ENCODE results near the gene ELP2.

Gene ELP2

GRCh38 chr18:36124841-36125240, 4.9 kb upstream of the ELP2 start:
- ATAC-seq (ENCODE audit: insufficient read depth, low read depth) (no peak), DNase-seq (no peak)
- H3K4me1 ChIP-seq (ENCODE audit: insufficient read depth, low read length), result peaks cover 22% of the 10 kb centered on the region
- no peak overlapping the region for H3K9ac ChIP-seq (ENCODE audit: low read depth, low read length)
- no peak for TF ChIP-seq CTCF (IDR thresholded peaks at IDR 0.05; ENCODE audit: borderline replicate concordance, extremely low read depth, low read length, poor library complexity, severe bottlenecking)
- TF ChIP-seq EZH2 (IDR thresholded peaks at IDR 0.05; ENCODE audit: borderline replicate concordance, low read depth, low read length, severe bottlenecking), result no peak
- no peak overlapping the region for H2AFZ ChIP-seq (ENCODE audit: low read depth, low read length)
- no peaks in the 10 kb centered on the region for H4K20me1 ChIP-seq (ENCODE audit: insufficient read depth, low read length)
- H3K36me3 ChIP-seq (ENCODE audit: insufficient read depth, low read length), result peaks cover 57% of the 10 kb centered on the region
- H3K27me3 ChIP-seq (ENCODE audit: insufficient read depth, low read length, poor library complexity), result no peaks in the 10 kb centered on the region
- no peak overlapping the region for H3K27ac ChIP-seq (ENCODE audit: low read length)
- H3K4me3 ChIP-seq (ENCODE audit: low read depth in 1 of 2, low read length in 2 of 2), result no peak overlapping the region
- H3K9me3 ChIP-seq (ENCODE audit: insufficient read depth, low read length, severe bottlenecking), result no peaks in the 10 kb centered on the region
- peaks cover 44% of the 10 kb centered on the region for H3K79me2 ChIP-seq (ENCODE audit: insufficient read depth, low read length)
- no peak overlapping the region for H3K4me2 ChIP-seq (ENCODE audit: insufficient read depth, low read length)

DNA sequence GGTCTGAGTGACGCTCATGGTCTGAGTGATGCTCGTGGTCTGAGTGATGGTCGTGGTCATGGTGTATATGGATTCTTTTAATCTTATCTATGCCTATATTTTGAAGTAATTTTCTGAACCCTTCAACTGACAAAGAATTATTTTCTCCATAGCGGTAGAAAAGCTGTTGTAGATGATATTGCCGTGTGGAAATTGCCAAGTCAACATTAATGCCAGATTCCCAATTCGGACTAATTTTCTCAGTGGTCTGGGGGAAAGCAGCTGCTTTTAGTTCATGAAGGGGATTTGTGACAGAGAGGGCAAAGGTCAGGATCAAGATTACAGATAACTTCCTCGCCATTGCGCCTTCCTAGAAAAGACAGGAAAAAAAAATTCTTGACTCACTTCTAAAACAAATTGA, 3.0 kb upstream of the ELP2 start:
- TF ChIP-seq CTCF (IDR thresholded peaks at IDR 0.05; ENCODE audit: borderline replicate concordance, extremely low read depth, low read length, poor library complexity, severe bottlenecking) (no peak), EZH2 (IDR thresholded peaks at IDR 0.05; ENCODE audit: borderline replicate concordance, low read depth, low read length, severe bottlenecking) (no peak)
- no peak for DNase-seq
- Histone ChIP-seq H2AFZ (ENCODE audit: low read depth, low read length) (no peak overlapping the region), H3K79me2 (ENCODE audit: insufficient read depth, low read length) (peaks cover 62% of the 10 kb centered on the region), H4K20me1 (ENCODE audit: insufficient read depth, low read length) (peaks cover 9% of the 10 kb centered on the region; the same call in 1 of the 2 replicates), H3K9ac (ENCODE audit: low read depth, low read length) (no peak overlapping the region), H3K4me1 (ENCODE audit: insufficient read depth, low read length) (peaks cover 35% of the 10 kb centered on the region), H3K4me2 (ENCODE audit: insufficient read depth, low read length) (peak overlapping the region; percentile 72; the same call in 1 of the 2 replicates), H3K36me3 (ENCODE audit: insufficient read depth, low read length) (peaks cover 45% of the 10 kb centered on the region), H3K27ac (ENCODE audit: low read length) (no peak overlapping the region), H3K4me3 (ENCODE audit: low read depth in 1 of 2, low read length in 2 of 2) (no peak overlapping the region), H3K9me3 (ENCODE audit: insufficient read depth, low read length, severe bottlenecking) (no peaks in the 10 kb centered on the region), H3K27me3 (ENCODE audit: insufficient read depth, low read length, poor library complexity) (no peaks in the 10 kb centered on the region)
- no peak for ATAC-seq (ENCODE audit: insufficient read depth, low read depth)

DNA sequence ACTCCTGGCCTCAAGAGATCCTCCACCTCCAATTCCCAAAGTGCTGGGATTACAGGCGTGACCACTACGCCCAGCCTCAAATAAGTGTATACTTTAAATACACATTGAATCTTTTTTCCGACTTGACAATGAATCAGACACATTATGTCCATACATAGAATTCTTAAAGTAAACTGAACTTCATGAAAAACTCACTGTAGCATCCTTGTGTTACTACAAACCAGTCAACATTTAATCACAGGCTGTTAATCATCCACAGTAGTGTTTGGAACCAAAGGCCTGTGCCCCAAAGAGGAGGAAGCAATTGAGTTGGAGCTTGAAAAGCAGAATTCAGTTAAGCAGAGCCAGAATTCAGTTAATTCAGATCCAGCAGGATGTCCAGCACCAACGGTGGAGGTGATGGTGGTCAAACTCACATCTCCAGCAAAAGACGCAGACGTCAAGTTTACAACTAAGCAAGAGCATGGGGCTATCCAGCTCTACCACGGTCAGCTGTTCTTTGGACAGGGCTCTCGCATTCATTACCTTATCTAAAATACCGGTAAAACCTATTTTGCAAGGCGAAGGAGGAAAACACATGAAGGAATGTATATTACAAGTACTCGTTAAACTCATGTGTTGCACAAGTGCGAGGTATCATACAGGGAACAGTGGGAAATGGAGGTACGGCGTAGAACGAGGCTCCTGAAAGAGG, 1.7 kb upstream of the ELP2 start:
- Histone ChIP-seq H3K9ac (ENCODE audit: low read depth, low read length) (peak overlapping the region; percentile 99), H3K79me2 (ENCODE audit: insufficient read depth, low read length) (peaks cover 75% of the 10 kb centered on the region), H3K27ac (ENCODE audit: low read length) (peak overlapping the region; percentile 99; the same call in 1 of the 2 replicates), H3K4me3 (ENCODE audit: low read depth in 1 of 2, low read length in 2 of 2) (peak overlapping the region; percentile 66 to 93; a peak in 3 of 4 replicates), H3K27me3 (ENCODE audit: insufficient read depth, low read length, poor library complexity) (no peaks in the 10 kb centered on the region), H3K4me2 (ENCODE audit: insufficient read depth, low read length) (peak overlapping the region; percentile 72), H3K4me1 (ENCODE audit: insufficient read depth, low read length) (peaks cover 48% of the 10 kb centered on the region), H3K36me3 (ENCODE audit: insufficient read depth, low read length) (peaks cover 38% of the 10 kb centered on the region), H2AFZ (ENCODE audit: low read depth, low read length) (peak overlapping the region; percentile 84), H3K9me3 (ENCODE audit: insufficient read depth, low read length, severe bottlenecking) (no peaks in the 10 kb centered on the region), H4K20me1 (ENCODE audit: insufficient read depth, low read length) (peaks cover 21% of the 10 kb centered on the region; the same call in 1 of the 2 replicates)
- ATAC-seq (ENCODE audit: insufficient read depth, low read depth), result no peak
- no peak for DNase-seq
- no peak for TF ChIP-seq CTCF (IDR thresholded peaks at IDR 0.05; ENCODE audit: borderline replicate concordance, extremely low read depth, low read length, poor library complexity, severe bottlenecking)
- no peak for TF ChIP-seq EZH2 (IDR thresholded peaks at IDR 0.05; ENCODE audit: borderline replicate concordance, low read depth, low read length, severe bottlenecking)

All from DND-41 (cell line).